Right kidney (tissue), 9 donors: ENCODE data around the gene C11orf71.

ENCODE experiments used
- DNase-seq: peaks from one replicate; pipeline ENCODE4 v3.0.0-alpha.2; 2016
- long read RNA-seq, 8 donors: transcript quantifications; one replicate each; lab custom pipeline, GENCODE V29; 2026

Gene C11orf71
- long read RNA-seq, donor 1, transcript C11orf71-202 (1 exons, 1,980 nt), result major isoform, 40 of 40 reads
- long read RNA-seq, donor 1, partial matches to known transcripts, result 0 of 40 reads
- long read RNA-seq, donor 1, other reads (novel, unspliced or antisense), result 0 of 40 reads
- long read RNA-seq, donor 2, transcript C11orf71-202 (1 exons, 1,980 nt), result major isoform, 20 of 20 reads
- long read RNA-seq, donor 2, partial matches to known transcripts, result 0 of 20 reads
- long read RNA-seq, donor 2, other reads (novel, unspliced or antisense), result 0 of 20 reads
- long read RNA-seq, donor 3, transcript C11orf71-202 (1 exons, 1,980 nt), result major isoform, 15 of 15 reads
- long read RNA-seq, donor 3, partial matches to known transcripts, result 0 of 15 reads
- long read RNA-seq, donor 3, other reads (novel, unspliced or antisense), result 0 of 15 reads
- long read RNA-seq, donor 4, transcript C11orf71-202 (1 exons, 1,980 nt), result major isoform, 19 of 19 reads
- long read RNA-seq, donor 4, partial matches to known transcripts, result 0 of 19 reads
- long read RNA-seq, donor 4, other reads (novel, unspliced or antisense), result 0 of 19 reads
- long read RNA-seq, donor 5, transcript C11orf71-202 (1 exons, 1,980 nt), result major isoform, 38 of 38 reads
- long read RNA-seq, donor 5, partial matches to known transcripts, result 0 of 38 reads
- long read RNA-seq, donor 5, other reads (novel, unspliced or antisense), result 0 of 38 reads
- long read RNA-seq, donor 6, transcript C11orf71-202 (1 exons, 1,980 nt), result major isoform, 22 of 22 reads
- long read RNA-seq, donor 6, partial matches to known transcripts, result 0 of 22 reads
- long read RNA-seq, donor 6, other reads (novel, unspliced or antisense), result 0 of 22 reads
- long read RNA-seq, donor 7, transcript C11orf71-202 (1 exons, 1,980 nt), result major isoform, 23 of 23 reads
- long read RNA-seq, donor 7, partial matches to known transcripts, result 0 of 23 reads
- long read RNA-seq, donor 7, other reads (novel, unspliced or antisense), result 0 of 23 reads
- long read RNA-seq, donor 8, transcript C11orf71-202 (1 exons, 1,980 nt), result major isoform, 35 of 35 reads
- long read RNA-seq, donor 8, partial matches to known transcripts, result 0 of 35 reads
- long read RNA-seq, donor 8, other reads (novel, unspliced or antisense), result 0 of 35 reads

- DNase-seq, result peak; percentile 98
Observed at GRCh38 chr11:114400216-114400914, at the start of gene C11orf71, which contains the start of gene RBM7. C11orf71 (minus strand) TSS chr11:114400511; CDS start chr11:114400331, 180 bp downstream. RBM7 (plus strand) TSS chr11:114400666; CDS start chr11:114400672, 6 bp downstream.

- no peak for DNase-seq
Observed at GRCh38 chr11:114449845-114450244, 49.5 kb upstream of the C11orf71 start.

GRCh38 chr11:114448749-114449482 is 48.6 kb upstream of the C11orf71 start:
- DNase-seq, result no peak

- no peak for DNase-seq
Observed at GRCh38 chr11:114447892-114448291, 47.6 kb upstream of the C11orf71 start.

- DNase-seq, result no peak
Observed at GRCh38 chr11:114447444-114447843, 47.1 kb upstream of the C11orf71 start.

- no peak for DNase-seq
Observed at GRCh38 chr11:114442536-114442935, 42.2 kb upstream of the C11orf71 start.

GRCh38 chr11:114441921-114442320 is 41.6 kb upstream of the C11orf71 start:
- no peak for DNase-seq

GRCh38 chr11:114440971-114441763 is 40.9 kb upstream of the C11orf71 start:
- no peak for DNase-seq

- DNase-seq, result no peak
Observed at GRCh38 chr11:114440121-114440860, 40.0 kb upstream of the C11orf71 start.

- peak; percentile 89 for DNase-seq
Observed at GRCh38 chr11:114439229-114440120, 39.2 kb upstream of the C11orf71 start, which contains the start of gene REXO2. REXO2 (plus strand) TSS chr11:114439467; CDS start chr11:114439529, 62 bp downstream.

- no peak for DNase-seq
Observed at GRCh38 chr11:114438303-114438702, 38.0 kb upstream of the C11orf71 start.

GRCh38 chr11:114433376-114433775 is 33.1 kb upstream of the C11orf71 start:
- no peak for DNase-seq

GRCh38 chr11:114432893-114433292 is 32.6 kb upstream of the C11orf71 start:
- no peak for DNase-seq

- no peak for DNase-seq
Observed at GRCh38 chr11:114430290-114430689, 30.0 kb upstream of the C11orf71 start.

GRCh38 chr11:114426280-114426679 is 26.0 kb upstream of the C11orf71 start:
- no peak for DNase-seq

- DNase-seq, result no peak
Observed at GRCh38 chr11:114416441-114416961, 16.2 kb upstream of the C11orf71 start.

GRCh38 chr11:114413958-114414357 is 13.6 kb upstream of the C11orf71 start:
- DNase-seq, result no peak

- no peak for DNase-seq
Observed at GRCh38 chr11:114412946-114413345, 12.6 kb upstream of the C11orf71 start.
